ENCODE data around the gene KDSR. TPM values are rescaled to one million over a fixed set of nuclear protein-coding genes. Genes with fewer than 3 reads are reported as not detected.

The KDSR gene
- total RNA-seq, 1 donor from 2014 or later: 26.5 TPM

GRCh38 chr18:63320123-63320974 is 46.7 kb downstream of the KDSR start:
- peak; percentile 75 for DNase-seq

- DNase-seq: peak; percentile 45
Observed at GRCh38 chr18:63319383-63320122, 47.5 kb downstream of the KDSR start, which contains the start of gene BCL2. Gene BCL2, minus strand, starts transcription at chr18:63319769.

GRCh38 chr18:63318889-63319382 is 48.1 kb downstream of the KDSR start:
- DNase-seq: peak; percentile 4

GRCh38 chr18:63317982-63318888 is 48.8 kb downstream of the KDSR start:
- DNase-seq: peak; percentile 24

- DNase-seq: no peak
Observed at GRCh38 chr18:63317556-63317946, 49.5 kb downstream of the KDSR start.

- DNase-seq: no peak
Observed at GRCh38 chr18:63316612-63317555, 50.1 kb downstream of the KDSR start.

GRCh38 chr18:63315876-63316275 is 51.1 kb downstream of the KDSR start:
- DNase-seq: no peak

GRCh38 chr18:63315131-63315662 is 51.8 kb downstream of the KDSR start:
- no peak for DNase-seq

GRCh38 chr18:63314062-63314790 is 52.8 kb downstream of the KDSR start:
- no peak for DNase-seq

GRCh38 chr18:63313396-63313917 is 53.5 kb downstream of the KDSR start:
- no peak for DNase-seq

- no peak for DNase-seq
Observed at GRCh38 chr18:63312737-63313395, 54.1 kb downstream of the KDSR start.

- no peak for DNase-seq
Observed at GRCh38 chr18:63312019-63312409, 55.0 kb downstream of the KDSR start.

- no peak for DNase-seq
Observed at GRCh38 chr18:63311118-63312018, 55.6 kb downstream of the KDSR start.

GRCh38 chr18:63309422-63309821 is 57.6 kb downstream of the KDSR start:
- DNase-seq: no peak

- no peak for DNase-seq
Observed at GRCh38 chr18:63307551-63308200, 59.3 kb downstream of the KDSR start.

- DNase-seq: no peak
Observed at GRCh38 chr18:63306819-63307550, 60.0 kb downstream of the KDSR start.

- DNase-seq: no peak
Observed at GRCh38 chr18:63306249-63306648, 60.8 kb downstream of the KDSR start.

Data from dermis blood vessel endothelial cell (primary cell).